ENCODE measurements around the gene USH1C.

- no peak for TF ChIP-seq CTCF (IDR thresholded peaks at IDR 0.05)
- TF ChIP-seq POLR2A (IDR thresholded peaks at IDR 0.05): no peak
Observed at GRCh38 chr11:17575431-17576425, 31.5 kb upstream of the USH1C start.
